Esophagus muscularis mucosa (tissue), 3 donors: Measurements from ENCODE around the gene TBPL1.

Experiments
- CTCF ChIP-seq, 3 experiments: fragments of 200-600 bp in 2 of 3; fragments of 450-650 bp in 1 of 3; sonication (generic) in 2 of 3; IDR thresholded peaks; one replicate each; pipeline ENCODE4 v1.5.1; 2017 to 2019; ENCODE audit warnings: antibody characterized with exemption in 3 of 3, mild to moderate bottlenecking in 2 of 3, moderate library complexity in 1 of 3
- POLR2A ChIP-seq: fragments of 450-650 bp; IDR thresholded peaks from one replicate; pipeline ENCODE4 v1.6.1; 2017; ENCODE audit warnings: antibody characterized with exemption, moderate library complexity, mild to moderate bottlenecking, low read depth

GRCh38 chr6:133955582-133956415 lies 2.8 kb downstream of the TBPL1 start:
- no peak for TF ChIP-seq CTCF (IDR thresholded peaks at IDR 0.05)
- TF ChIP-seq POLR2A = no peak
